ENCODE measurements around the gene NYAP2. TPM values are rescaled to one million over a fixed set of nuclear protein-coding genes. Genes with fewer than 3 reads are reported as not detected.

The NYAP2 gene
- total RNA-seq, 1 donor from 2014 or later = not detected

GRCh38 chr2:225678792-225679191 lies 279.3 kb downstream of the NYAP2 start:
- Histone ChIP-seq H3K4me3 (no peak overlapping the region), H3K9me3 (no peaks in the 10 kb centered on the region), H3K4me1 (no peaks in the 10 kb centered on the region), H3K27me3 (no peaks in the 10 kb centered on the region), H3K36me3 (no peaks in the 10 kb centered on the region), H3K27ac (no peak overlapping the region)
- DNase-seq (ENCODE audit: low spot score in 2 of 2) = no peak
- TF ChIP-seq CTCF (IDR thresholded peaks at IDR 0.05) = no peak
- intact Hi-C loops (cut with DNase I) = no loop called here

- no peak for TF ChIP-seq CTCF (IDR thresholded peaks at IDR 0.05)
- DNase-seq (ENCODE audit: low spot score in 2 of 2) = no peak
- H3K4me1 ChIP-seq = no peaks in the 10 kb centered on the region
- H3K9me3 ChIP-seq = no peaks in the 10 kb centered on the region
- H3K4me3 ChIP-seq = no peak overlapping the region
- no peak overlapping the region for H3K27ac ChIP-seq
- no peaks in the 10 kb centered on the region for H3K27me3 ChIP-seq
- H3K36me3 ChIP-seq = no peaks in the 10 kb centered on the region
- intact Hi-C loops (cut with DNase I) = no loop called here
Observed at GRCh38 chr2:225683258-225683657, 283.7 kb downstream of the NYAP2 start.

GRCh38 chr2:225690153-225690552 lies 290.6 kb downstream of the NYAP2 start:
- no peaks in the 10 kb centered on the region for H3K9me3 ChIP-seq
- TF ChIP-seq CTCF (IDR thresholded peaks at IDR 0.05) = no peak
- intact Hi-C loops (cut with DNase I) = no loop called here

GRCh38 chr2:225691711-225692110 lies 292.2 kb downstream of the NYAP2 start:
- Histone ChIP-seq H3K4me1 (no peaks in the 10 kb centered on the region), H3K9me3 (no peaks in the 10 kb centered on the region), H3K36me3 (no peaks in the 10 kb centered on the region), H3K27me3 (no peaks in the 10 kb centered on the region), H3K27ac (no peak overlapping the region), H3K4me3 (no peak overlapping the region)
- TF ChIP-seq CTCF (IDR thresholded peaks at IDR 0.05) = no peak
- no peak for DNase-seq (ENCODE audit: low spot score in 2 of 2)
- intact Hi-C loops (cut with DNase I) = no loop called here

More at GRCh38 chr2:225690153-225690552, 290.6 kb downstream of the NYAP2 start:
- DNase-seq (ENCODE audit: low spot score in 2 of 2) = no peak
- Histone ChIP-seq H3K4me3 (no peak overlapping the region), H3K4me1 (no peaks in the 10 kb centered on the region), H3K27me3 (no peaks in the 10 kb centered on the region), H3K36me3 (no peaks in the 10 kb centered on the region), H3K27ac (no peak overlapping the region)

GRCh38 chr2:225693259-225693658 lies 293.7 kb downstream of the NYAP2 start:
- no peaks in the 10 kb centered on the region for H3K4me1 ChIP-seq
- no peak for TF ChIP-seq CTCF (IDR thresholded peaks at IDR 0.05)

GRCh38 chr2:225694664-225695063 lies 295.2 kb downstream of the NYAP2 start:
- Histone ChIP-seq H3K27me3 (no peaks in the 10 kb centered on the region), H3K4me1 (no peaks in the 10 kb centered on the region), H3K36me3 (no peaks in the 10 kb centered on the region), H3K27ac (no peak overlapping the region), H3K9me3 (no peaks in the 10 kb centered on the region), H3K4me3 (no peak overlapping the region)
- intact Hi-C loops (cut with DNase I) = no loop called here
- no peak for TF ChIP-seq CTCF (IDR thresholded peaks at IDR 0.05)
- no peak for DNase-seq (ENCODE audit: low spot score in 2 of 2)

More at GRCh38 chr2:225693259-225693658, 293.7 kb downstream of the NYAP2 start:
- no peak for DNase-seq (ENCODE audit: low spot score in 2 of 2)
- no peak overlapping the region for H3K27ac ChIP-seq
- H3K4me3 ChIP-seq = no peak overlapping the region
- no peaks in the 10 kb centered on the region for H3K9me3 ChIP-seq
- H3K36me3 ChIP-seq = no peaks in the 10 kb centered on the region
- no peaks in the 10 kb centered on the region for H3K27me3 ChIP-seq
- intact Hi-C loops (cut with DNase I) = no loop called here
